OCI-LY1 (cell line): Measurements from ENCODE around the gene MAB21L4.

Experiments
- CTCF ChIP-seq: fragments of 200-600 bp; sonication (generic), shearing (Covaris generic); IDR thresholded peaks from 2 replicates; pipeline ENCODE4 v1.5.1; 2017; ENCODE audit warnings: mild to moderate bottlenecking, antibody characterized with exemption, low read length, moderate library complexity, mixed read lengths
- EZH2 ChIP-seq: fragments of 200-600 bp; sonication (generic), shearing (Covaris generic); IDR thresholded peaks from 2 replicates; pipeline ENCODE4 v1.8.0; 2017; ENCODE audit warnings: borderline replicate concordance, mixed run types, mild to moderate bottlenecking, antibody characterized with exemption, low read length, moderate library complexity, mixed read lengths

GRCh38 chr2:240934701-240935102, 38.7 kb upstream of the MAB21L4 start:
- TF ChIP-seq CTCF (no peak), EZH2 (no peak)
